Inflammatory macrophage (primary cell): ENCODE results near the gene PLPP4.

ENCODE experiments used
- DNase-seq, 2 donors: peaks; one replicate each; pipeline ENCODE4 v3.0.0-alpha.2; 2020 to 2022

Gene PLPP4

GRCh38 chr10:120457431-120458172 lies 575 bp downstream of the PLPP4 start:
- DNase-seq, result no peak

- no peak for DNase-seq
These were observed 1.4 kb downstream of the PLPP4 start for GRCh38 chr10:120458432-120458831.

GRCh38 chr10:120459185-120459584 lies 2.2 kb downstream of the PLPP4 start:
- no peak for DNase-seq

GRCh38 chr10:120460186-120460585 lies 3.2 kb downstream of the PLPP4 start:
- no peak for DNase-seq

GRCh38 chr10:120460776-120461175 lies 3.7 kb downstream of the PLPP4 start:
- DNase-seq, result no peak

- no peak for DNase-seq
These were observed 5.1 kb downstream of the PLPP4 start for GRCh38 chr10:120462018-120462682.

- no peak for DNase-seq
These were observed 8.1 kb downstream of the PLPP4 start for GRCh38 chr10:120465138-120465537.

- DNase-seq, result no peak
These were observed 9.0 kb downstream of the PLPP4 start for GRCh38 chr10:120466006-120466405.

GRCh38 chr10:120473593-120473992 lies 16.6 kb downstream of the PLPP4 start:
- DNase-seq, result no peak

GRCh38 chr10:120474956-120475355 lies 17.9 kb downstream of the PLPP4 start:
- no peak for DNase-seq

- DNase-seq, result peak; percentile 10 to 23
These were observed 19.1 kb downstream of the PLPP4 start for GRCh38 chr10:120475844-120476791.

GRCh38 chr10:120477021-120477742 lies 20.2 kb downstream of the PLPP4 start:
- no peak for DNase-seq

- no peak for DNase-seq
These were observed 20.7 kb downstream of the PLPP4 start for GRCh38 chr10:120477743-120478141.

- no peak for DNase-seq
These were observed 21.4 kb downstream of the PLPP4 start for GRCh38 chr10:120478386-120478785.

GRCh38 chr10:120479506-120479905 lies 22.5 kb downstream of the PLPP4 start:
- no peak for DNase-seq

GRCh38 chr10:120480065-120480600 lies 23.1 kb downstream of the PLPP4 start:
- DNase-seq, result no peak

GRCh38 chr10:120480848-120481247 lies 23.8 kb downstream of the PLPP4 start:
- no peak for DNase-seq

- no peak for DNase-seq
These were observed 26.0 kb downstream of the PLPP4 start for GRCh38 chr10:120483006-120483405.

GRCh38 chr10:120483651-120484301 lies 26.7 kb downstream of the PLPP4 start:
- DNase-seq, result no peak

GRCh38 chr10:120485946-120486345 lies 28.9 kb downstream of the PLPP4 start:
- no peak for DNase-seq

GRCh38 chr10:120486671-120487205 lies 29.7 kb downstream of the PLPP4 start:
- DNase-seq, result no peak
